Esophagus squamous epithelium (tissue), 4 donors: ENCODE data around the gene ADGRV1.

ENCODE experiments used
- CTCF ChIP-seq, 6 experiments: fragments of 450-650 bp in 4 of 6; fragments of 200-600 bp in 2 of 6; sonication (generic) in 2 of 6; IDR thresholded peaks; one replicate each; pipeline ENCODE4 v1.5.1; 2016 to 2019; ENCODE audit warnings: antibody characterized with exemption in 6 of 6, mild to moderate bottlenecking in 4 of 6, moderate library complexity in 4 of 6
- POLR2A ChIP-seq, 4 donors: fragments of 450-650 bp; IDR thresholded peaks; one replicate each; pipeline ENCODE4 v1.6.1; 2017; ENCODE audit warnings: antibody characterized with exemption in 4 of 4, mild to moderate bottlenecking in 4 of 4, moderate library complexity in 3 of 4

GRCh38 chr5:91118796-91119195, 560.2 kb downstream of the ADGRV1 start:
- TF ChIP-seq CTCF (IDR thresholded peaks at IDR 0.05) (no peak), POLR2A (IDR thresholded peaks at IDR 0.05) (no peak)
